Mammary epithelial cell (primary cell): ENCODE results near the gene CMC4.

Source experiments
- EZH2 ChIP-seq: IDR thresholded peaks from 2 replicates; pipeline ENCODE4 v1.6.1; 2012; ENCODE audit warnings: low read length, inconsistent platforms, borderline replicate concordance
- TF ChIP-seq, protein P1 (sequence below), 2 donors: IDR thresholded peaks in 1 of 2; conservative IDR thresholded peaks in 1 of 2; 2 replicates each; pipeline ENCODE4 v1.5.1; 2011 to 2012; ENCODE audit warnings: inconsistent platforms in 2 of 2, low read length in 2 of 2, mild to moderate bottlenecking in 2 of 2, control low read depth in 1 of 2, low read depth in 1 of 2; ENCODE audit not compliant: insufficient read depth in 1 of 2; ENCODE audit errors: extremely low read depth in 1 of 2

DNA sequence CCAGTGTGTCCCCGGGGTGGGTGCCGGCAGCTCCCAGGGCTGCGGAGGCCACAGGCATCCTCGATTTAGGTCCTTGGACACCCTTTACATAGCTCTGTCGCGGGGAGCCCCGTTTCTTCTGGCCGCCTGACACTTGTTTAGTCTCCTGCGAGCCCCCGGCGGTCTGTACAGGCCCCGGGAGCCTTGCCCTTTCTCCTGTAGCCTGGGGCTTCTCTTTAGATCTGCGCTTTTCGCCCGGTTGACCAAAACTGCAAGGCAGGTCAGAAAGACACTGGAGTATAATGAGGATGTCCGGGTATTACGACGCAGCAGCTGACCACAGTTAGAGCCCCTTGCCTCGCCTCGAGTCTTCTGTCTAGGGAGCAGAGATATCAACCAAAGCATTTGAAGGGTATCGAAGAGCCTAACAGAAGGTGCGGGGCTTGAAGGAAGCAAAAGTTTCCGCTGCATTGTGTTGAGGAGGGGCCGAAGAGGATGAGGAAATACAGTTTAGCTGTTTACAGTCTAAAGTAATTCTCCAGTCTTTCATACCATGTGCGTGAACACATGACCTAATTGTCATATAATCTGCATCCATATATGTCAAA lies 851 bp upstream of the CMC4 start:
- TF ChIP-seq, protein P1, sequence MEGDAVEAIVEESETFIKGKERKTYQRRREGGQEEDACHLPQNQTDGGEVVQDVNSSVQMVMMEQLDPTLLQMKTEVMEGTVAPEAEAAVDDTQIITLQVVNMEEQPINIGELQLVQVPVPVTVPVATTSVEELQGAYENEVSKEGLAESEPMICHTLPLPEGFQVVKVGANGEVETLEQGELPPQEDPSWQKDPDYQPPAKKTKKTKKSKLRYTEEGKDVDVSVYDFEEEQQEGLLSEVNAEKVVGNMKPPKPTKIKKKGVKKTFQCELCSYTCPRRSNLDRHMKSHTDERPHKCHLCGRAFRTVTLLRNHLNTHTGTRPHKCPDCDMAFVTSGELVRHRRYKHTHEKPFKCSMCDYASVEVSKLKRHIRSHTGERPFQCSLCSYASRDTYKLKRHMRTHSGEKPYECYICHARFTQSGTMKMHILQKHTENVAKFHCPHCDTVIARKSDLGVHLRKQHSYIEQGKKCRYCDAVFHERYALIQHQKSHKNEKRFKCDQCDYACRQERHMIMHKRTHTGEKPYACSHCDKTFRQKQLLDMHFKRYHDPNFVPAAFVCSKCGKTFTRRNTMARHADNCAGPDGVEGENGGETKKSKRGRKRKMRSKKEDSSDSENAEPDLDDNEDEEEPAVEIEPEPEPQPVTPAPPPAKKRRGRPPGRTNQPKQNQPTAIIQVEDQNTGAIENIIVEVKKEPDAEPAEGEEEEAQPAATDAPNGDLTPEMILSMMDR (conservative IDR thresholded peaks at IDR 0.05 in 1 of 2, IDR thresholded peaks at IDR 0.05 in 1 of 2; ENCODE audit: extremely low read depth in 1 of 2, insufficient read depth in 1 of 2, low read depth in 1 of 2, low read length in 2 of 2) = no peak
- no peak for TF ChIP-seq EZH2
